ENCODE measurements around the gene LRCOL1.
A peak's percentile ranks its signal among the peaks of the same experiment; 100 is the strongest.

LRCOL1 gene

DNA sequence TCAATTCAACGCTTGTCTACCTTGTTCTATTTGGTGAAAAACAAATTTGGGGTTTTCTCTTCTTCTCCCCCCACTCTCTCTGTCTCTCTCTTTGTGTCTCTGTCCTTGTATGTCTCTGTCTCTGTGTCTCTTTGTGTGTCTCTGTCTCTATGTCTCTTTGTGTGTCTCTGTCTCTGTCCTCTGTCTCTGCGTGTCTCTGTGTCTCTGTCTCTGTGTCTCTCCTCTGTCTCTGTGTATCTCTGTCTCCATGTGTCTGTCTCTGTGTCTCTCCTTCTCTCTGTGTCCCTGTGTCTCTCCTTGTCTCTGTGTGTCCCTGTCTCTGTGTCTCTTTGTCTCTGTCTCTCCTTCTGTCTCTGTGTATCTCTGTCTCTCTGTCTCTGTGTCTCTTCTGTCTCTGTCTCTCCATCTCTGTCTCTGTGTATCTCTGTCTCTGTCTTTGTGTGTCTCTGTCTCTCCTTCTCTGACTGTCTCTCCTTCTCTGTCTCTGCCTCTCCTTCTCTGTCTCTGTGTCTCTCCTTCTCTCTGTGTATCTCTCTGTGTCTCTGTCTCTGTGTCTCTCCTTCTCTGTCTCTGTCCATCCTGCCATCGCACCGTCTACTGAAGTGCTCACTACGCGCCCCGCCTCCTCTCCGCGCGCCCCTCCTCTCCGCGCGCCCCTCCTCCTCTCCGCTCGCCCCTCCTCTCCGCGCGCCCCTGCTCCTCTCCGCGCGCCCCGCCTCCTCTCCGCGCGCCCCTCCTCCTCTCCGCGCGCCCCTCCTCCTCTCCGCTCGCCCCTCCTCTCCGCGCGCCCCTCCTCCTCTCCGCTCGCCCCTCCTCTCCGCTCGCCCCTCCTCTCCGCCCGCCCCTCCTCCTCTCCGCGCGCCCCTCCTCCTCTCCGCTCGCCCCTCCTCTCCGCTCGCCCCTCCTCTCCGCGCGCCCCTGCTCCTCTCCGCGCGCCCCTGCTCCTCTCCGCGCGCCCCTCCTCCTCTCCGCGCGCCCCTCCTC lies 12.8 kb downstream of the LRCOL1 start:
- no peaks in the 10 kb centered on the region for H3K36me3 ChIP-seq (ENCODE audit: insufficient read depth, low read length)
- peaks cover 5% of the 10 kb centered on the region for H3K27me3 ChIP-seq (ENCODE audit: insufficient read depth, low read length, poor library complexity, severe bottlenecking)
- H3K9me3 ChIP-seq (ENCODE audit: insufficient read depth, low read depth, low read length): no peaks in the 10 kb centered on the region
- H3K4me2 ChIP-seq (ENCODE audit: low read depth, low read length, poor library complexity, severe bottlenecking): peak overlapping the region; percentile 42
- no peaks in the 10 kb centered on the region for H3K79me2 ChIP-seq (ENCODE audit: insufficient read depth, low read length)
- H4K20me1 ChIP-seq (ENCODE audit: insufficient read depth, low read length, poor library complexity, severe bottlenecking): no peaks in the 10 kb centered on the region
- H3K4me1 ChIP-seq (ENCODE audit: insufficient read depth, low read length, poor library complexity, severe bottlenecking): peaks cover 11% of the 10 kb centered on the region
- H3F3A ChIP-seq (ENCODE audit: low read depth): no peaks in the 10 kb centered on the region
- no peak overlapping the region for H2AFZ ChIP-seq (ENCODE audit: low read length)
- no peak for TF ChIP-seq EZH2phosphoT487 (IDR thresholded peaks at IDR 0.05; ENCODE audit: borderline replicate concordance)
- TF ChIP-seq, protein P1, sequence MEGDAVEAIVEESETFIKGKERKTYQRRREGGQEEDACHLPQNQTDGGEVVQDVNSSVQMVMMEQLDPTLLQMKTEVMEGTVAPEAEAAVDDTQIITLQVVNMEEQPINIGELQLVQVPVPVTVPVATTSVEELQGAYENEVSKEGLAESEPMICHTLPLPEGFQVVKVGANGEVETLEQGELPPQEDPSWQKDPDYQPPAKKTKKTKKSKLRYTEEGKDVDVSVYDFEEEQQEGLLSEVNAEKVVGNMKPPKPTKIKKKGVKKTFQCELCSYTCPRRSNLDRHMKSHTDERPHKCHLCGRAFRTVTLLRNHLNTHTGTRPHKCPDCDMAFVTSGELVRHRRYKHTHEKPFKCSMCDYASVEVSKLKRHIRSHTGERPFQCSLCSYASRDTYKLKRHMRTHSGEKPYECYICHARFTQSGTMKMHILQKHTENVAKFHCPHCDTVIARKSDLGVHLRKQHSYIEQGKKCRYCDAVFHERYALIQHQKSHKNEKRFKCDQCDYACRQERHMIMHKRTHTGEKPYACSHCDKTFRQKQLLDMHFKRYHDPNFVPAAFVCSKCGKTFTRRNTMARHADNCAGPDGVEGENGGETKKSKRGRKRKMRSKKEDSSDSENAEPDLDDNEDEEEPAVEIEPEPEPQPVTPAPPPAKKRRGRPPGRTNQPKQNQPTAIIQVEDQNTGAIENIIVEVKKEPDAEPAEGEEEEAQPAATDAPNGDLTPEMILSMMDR (conservative IDR thresholded peaks at IDR 0.05; ENCODE audit: low read length): no peak
- H3K9ac ChIP-seq (ENCODE audit: low read depth, low read length, poor library complexity, severe bottlenecking): no peak overlapping the region
- peak overlapping the region; percentile 75 for H3K4me3 ChIP-seq (ENCODE audit: low read length, poor library complexity, severe bottlenecking)
- no peaks in the 10 kb centered on the region for H3K9me2 ChIP-seq (replicated peaks; ENCODE audit: low read depth, low read length)

GRCh38 chr12:132596016-132596415 lies 14.4 kb downstream of the LRCOL1 start:
- no peak overlapping the region for H2AFZ ChIP-seq (ENCODE audit: low read length)
- peaks cover 5% of the 10 kb centered on the region for H3K27me3 ChIP-seq (ENCODE audit: insufficient read depth, low read length, poor library complexity, severe bottlenecking)
- no peak overlapping the region for H3K4me2 ChIP-seq (ENCODE audit: low read depth, low read length, poor library complexity, severe bottlenecking)
- no peak for TF ChIP-seq EZH2phosphoT487 (IDR thresholded peaks at IDR 0.05; ENCODE audit: borderline replicate concordance)
- TF ChIP-seq, protein P1 (conservative IDR thresholded peaks at IDR 0.05; ENCODE audit: low read length): no peak
- no peak overlapping the region for H3K4me3 ChIP-seq (ENCODE audit: low read length, poor library complexity, severe bottlenecking)
- peaks cover 11% of the 10 kb centered on the region for H3K4me1 ChIP-seq (ENCODE audit: insufficient read depth, low read length, poor library complexity, severe bottlenecking)
- no peak overlapping the region for H3K9ac ChIP-seq (ENCODE audit: low read depth, low read length, poor library complexity, severe bottlenecking)
- H3K79me2 ChIP-seq (ENCODE audit: insufficient read depth, low read length): no peaks in the 10 kb centered on the region
- no peaks in the 10 kb centered on the region for H3K9me2 ChIP-seq (replicated peaks; ENCODE audit: low read depth, low read length)
- H3K9me3 ChIP-seq (ENCODE audit: insufficient read depth, low read depth, low read length): no peaks in the 10 kb centered on the region
- H4K20me1 ChIP-seq (ENCODE audit: insufficient read depth, low read length, poor library complexity, severe bottlenecking): no peaks in the 10 kb centered on the region
- H3K36me3 ChIP-seq (ENCODE audit: insufficient read depth, low read length): no peaks in the 10 kb centered on the region
- H3F3A ChIP-seq (ENCODE audit: low read depth): no peaks in the 10 kb centered on the region

DNA sequence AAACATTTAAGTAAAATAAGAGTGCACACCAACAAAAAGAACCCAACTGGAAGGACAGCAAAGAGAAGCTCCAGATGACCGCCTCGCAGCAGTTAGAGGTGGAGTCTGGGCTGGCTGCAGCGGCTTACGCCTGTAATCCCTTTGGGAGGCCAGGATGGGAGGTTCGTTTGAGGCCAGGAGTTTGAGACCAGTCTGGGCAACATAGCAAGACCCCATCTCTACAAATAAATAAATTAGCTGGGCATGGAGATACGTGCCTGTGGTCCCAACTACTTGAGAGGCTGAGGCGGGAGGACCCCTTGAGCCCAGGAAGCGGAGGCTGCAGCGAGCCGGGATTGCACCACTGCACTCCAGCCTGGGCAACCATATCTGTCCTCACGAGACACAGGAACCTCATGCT lies 15.2 kb downstream of the LRCOL1 start:
- no peaks in the 10 kb centered on the region for H3K79me2 ChIP-seq (ENCODE audit: insufficient read depth, low read length)
- no peak overlapping the region for H3K4me2 ChIP-seq (ENCODE audit: low read depth, low read length, poor library complexity, severe bottlenecking)
- H3K9me3 ChIP-seq (ENCODE audit: insufficient read depth, low read depth, low read length): no peaks in the 10 kb centered on the region
- H3K36me3 ChIP-seq (ENCODE audit: insufficient read depth, low read length): no peaks in the 10 kb centered on the region
- no peaks in the 10 kb centered on the region for H4K20me1 ChIP-seq (ENCODE audit: insufficient read depth, low read length, poor library complexity, severe bottlenecking)
- no peaks in the 10 kb centered on the region for H3F3A ChIP-seq (ENCODE audit: low read depth)
- H3K9me2 ChIP-seq (replicated peaks; ENCODE audit: low read depth, low read length): no peaks in the 10 kb centered on the region
- TF ChIP-seq, protein P1 (conservative IDR thresholded peaks at IDR 0.05; ENCODE audit: low read length): no peak
- no peak for TF ChIP-seq EZH2phosphoT487 (IDR thresholded peaks at IDR 0.05; ENCODE audit: borderline replicate concordance)
- H3K4me3 ChIP-seq (ENCODE audit: low read length, poor library complexity, severe bottlenecking): no peak overlapping the region
- H3K27me3 ChIP-seq (ENCODE audit: insufficient read depth, low read length, poor library complexity, severe bottlenecking): peaks cover 5% of the 10 kb centered on the region
- H3K4me1 ChIP-seq (ENCODE audit: insufficient read depth, low read length, poor library complexity, severe bottlenecking): peaks cover 8% of the 10 kb centered on the region
- no peak overlapping the region for H2AFZ ChIP-seq (ENCODE audit: low read length)
- no peak overlapping the region for H3K9ac ChIP-seq (ENCODE audit: low read depth, low read length, poor library complexity, severe bottlenecking)
